Endothelial cell (in vitro differentiated cells): Measurements from ENCODE around the gene CEP68. TPM values are rescaled to one million over a fixed set of nuclear protein-coding genes. Genes with fewer than 3 reads are reported as not detected.

Experiments
- DNase-seq: peaks from one replicate; pipeline ENCODE4 v3.0.0; 2021; ENCODE audit warnings: low spot score
- H3K27ac Mint-ChIP-seq: one replicate; pipeline ENCODE4 v1.8.0; 2021; ENCODE audit warnings: mixed read lengths, inconsistent platforms; ENCODE audit not compliant: unreplicated experiment
- H3K27me3 Mint-ChIP-seq: one replicate; pipeline ENCODE4 v1.8.0; 2021; ENCODE audit warnings: mild to moderate bottlenecking, moderate library complexity, mixed read lengths, inconsistent platforms; ENCODE audit not compliant: unreplicated experiment
- H3K36me3 Mint-ChIP-seq: one replicate; pipeline ENCODE4 v1.8.0; 2021; ENCODE audit warnings: mild to moderate bottlenecking, low read depth, mixed read lengths, inconsistent platforms; ENCODE audit not compliant: unreplicated experiment
- H3K4me1 Mint-ChIP-seq: one replicate; pipeline ENCODE4 v1.8.0; 2021; ENCODE audit warnings: mild to moderate bottlenecking, mixed read lengths, inconsistent platforms; ENCODE audit not compliant: unreplicated experiment
- H3K4me3 Mint-ChIP-seq: one replicate; pipeline ENCODE4 v1.8.0; 2021; ENCODE audit warnings: mild to moderate bottlenecking, mixed read lengths, inconsistent platforms; ENCODE audit not compliant: unreplicated experiment
- H3K9me3 Mint-ChIP-seq: one replicate; pipeline ENCODE4 v1.8.0; 2021; ENCODE audit warnings: mixed read lengths, inconsistent platforms; ENCODE audit not compliant: unreplicated experiment
- CTCF ChIP-seq: fragments of 200-600 bp; sonication (generic); IDR thresholded peaks from one replicate; pipeline ENCODE4 v1.5.0; 2021; ENCODE audit warnings: antibody characterized with exemption; ENCODE audit not compliant: unreplicated experiment
- long read RNA-seq: library from polyadenylated mRNA; unstranded; transcript quantifications from one replicate; pipeline ENCODE4 v2.0.0, GENCODE V29; 2020; ENCODE audit not compliant: unreplicated experiment
- total RNA-seq: library from RNA; stranded (reverse); fragmentation: NEBNext Ultra II Directional; extraction: Animal tissue kit (Norgen Biotek cat#: 25700); gene quantifications from one replicate; pipeline ENCODE4 v1.2.1, GENCODE V29; 2021; ENCODE audit not compliant: unreplicated experiment

Gene CEP68
- 63.3 TPM for total RNA-seq
- long read RNA-seq, full-length matches to known transcripts: 12 of 66 reads
- long read RNA-seq, partial matches to known transcripts: 28 of 66 reads
- long read RNA-seq, other reads (novel, unspliced or antisense): 26 of 66 reads

- Mint-ChIP-seq H3K27ac (peak within 1 kb of the TSS; percentile 90), H3K36me3 (peaks cover 19% of the 10 kb centered on the region), H3K4me1 (peaks cover 48% of the 10 kb centered on the region), H3K4me3 (peak within 1 kb of the TSS; percentile 96), H3K27me3 (peaks cover 20% of the 10 kb centered on the region), H3K9me3 (no peaks in the 10 kb centered on the region)
- TF ChIP-seq CTCF: no peak
- DNase-seq: peak; percentile 94
Measured at GRCh38 chr2:65056215-65057053, at the start of gene CEP68. TSS of gene CEP68 (plus strand) at chr2:65056416. CDS start at chr2:65069445, 13,029 bp downstream.

GRCh38 chr2:65013776-65014175 lies 42.4 kb upstream of the CEP68 start:
- DNase-seq: no peak
- H3K27ac Mint-ChIP-seq: no peak overlapping the region
- peaks cover 5% of the 10 kb centered on the region for H3K27me3 Mint-ChIP-seq
- peaks cover 31% of the 10 kb centered on the region for H3K36me3 Mint-ChIP-seq
- H3K4me1 Mint-ChIP-seq: peaks cover 32% of the 10 kb centered on the region
- no peaks in the 10 kb centered on the region for H3K9me3 Mint-ChIP-seq
- no peak for TF ChIP-seq CTCF
- H3K4me3 Mint-ChIP-seq: no peak overlapping the region

GRCh38 chr2:65015731-65016130 lies 40.5 kb upstream of the CEP68 start:
- H3K4me1 Mint-ChIP-seq: peaks cover 39% of the 10 kb centered on the region
- no peak overlapping the region for H3K27ac Mint-ChIP-seq
- H3K9me3 Mint-ChIP-seq: no peaks in the 10 kb centered on the region
- H3K4me3 Mint-ChIP-seq: no peak overlapping the region
- peaks cover 38% of the 10 kb centered on the region for H3K36me3 Mint-ChIP-seq
- TF ChIP-seq CTCF: no peak
- DNase-seq: no peak
- H3K27me3 Mint-ChIP-seq: peaks cover 5% of the 10 kb centered on the region

GRCh38 chr2:65016789-65017188 lies 39.4 kb upstream of the CEP68 start:
- H3K4me1 Mint-ChIP-seq: peaks cover 44% of the 10 kb centered on the region
- H3K9me3 Mint-ChIP-seq: no peaks in the 10 kb centered on the region
- H3K27me3 Mint-ChIP-seq: peaks cover 5% of the 10 kb centered on the region
- DNase-seq: no peak
- H3K4me3 Mint-ChIP-seq: no peak overlapping the region
- H3K36me3 Mint-ChIP-seq: peaks cover 38% of the 10 kb centered on the region
- TF ChIP-seq CTCF: no peak
- H3K27ac Mint-ChIP-seq: no peak overlapping the region

- H3K4me3 Mint-ChIP-seq: peak overlapping the region; percentile 77
- H3K9me3 Mint-ChIP-seq: no peaks in the 10 kb centered on the region
- H3K27ac Mint-ChIP-seq: no peak overlapping the region
- no peak for DNase-seq
- peaks cover 35% of the 10 kb centered on the region for H3K36me3 Mint-ChIP-seq
- peaks cover 5% of the 10 kb centered on the region for H3K27me3 Mint-ChIP-seq
- peaks cover 49% of the 10 kb centered on the region for H3K4me1 Mint-ChIP-seq
- no peak for TF ChIP-seq CTCF
Measured at GRCh38 chr2:65017335-65017734, 38.9 kb upstream of the CEP68 start.
